ENCODE data around the gene ELF4. TPM values are rescaled to one million over a fixed set of nuclear protein-coding genes. Genes with fewer than 3 reads are reported as not detected.

ELF4 gene
- total and polyA plus RNA-seq, 2 of the 13 experiments (the other 11 are each of a cell fraction or from before 2014, with no cell fraction given), result 1.3 to 2.6 TPM

- Histone ChIP-seq H3K9ac (ENCODE audit: insufficient read depth, low read depth, low read length) (no peak overlapping the region), H2AFZ (ENCODE audit: low read length) (no peak overlapping the region), H3K4me2 (ENCODE audit: low read depth, low read length) (no peak overlapping the region), H3K4me1 (ENCODE audit: insufficient read depth, low read length) (peaks cover 54% of the 10 kb centered on the region), H4K20me1 (ENCODE audit: insufficient read depth, low read length) (no peaks in the 10 kb centered on the region), H3K36me3 (replicated peaks in 1 of 2; ENCODE audit: control insufficient read depth in 1 of 2, insufficient read depth in 2 of 2, low read length in 2 of 2) (no peaks in the 10 kb centered on the region), H3K9me3 (ENCODE audit: low read length) (no peaks in the 10 kb centered on the region), H3K79me2 (ENCODE audit: insufficient read depth, low read length) (no peaks in the 10 kb centered on the region), H3K27me3 (ENCODE audit: control insufficient read depth in 1 of 2, insufficient read depth in 2 of 2, low read length in 2 of 2) (no peaks in the 10 kb centered on the region), H3K4me3 (replicated peaks in 1 of 3; ENCODE audit: insufficient read depth in 1 of 3, low read depth in 2 of 3, low read length in 3 of 3) (no peak overlapping the region), H3K27ac (ENCODE audit: extremely low read length, insufficient read depth, low read length) (no peak overlapping the region)
- ATAC-seq (no peak), FAIRE-seq (no peak), DNase-seq (ENCODE audit: low spot score) (no peak)
- TF ChIP-seq HNF4G (IDR thresholded peaks at IDR 0.05; ENCODE audit: borderline replicate concordance, low read depth, low read length) (no peak), HNF4G (CRISPR knock-in tag; IDR thresholded peaks at IDR 0.05; ENCODE audit: borderline replicate concordance, low read depth) (no peak)
- 0% methylated on average over 1 of the region's 6 CpGs for WGBS (ENCODE audit: low lambda C conversion rate)
- intact Hi-C loops (cut with micrococcal nuclease; ENCODE audit: unreplicated experiment), result no loop called here
- in situ Hi-C loops (cut with HindIII; ENCODE audit: extremely low pct_ligation_motif_present, low pct_unique_long_range_greater_than_20kb), result no loop called here
- ChIA-PET CTCF (ENCODE audit: low intra/inter-chr PET ratio, low total read pairs) (no interaction called here), POLR2A (no interaction called here)
- BruUV-seq (replicated peaks), result no TSS peak
Observed at GRCh38 chrX:130095249-130096030, 14.9 kb downstream of the ELF4 start.

- CTCF ChIA-PET (ENCODE audit: low intra/inter-chr PET ratio, low total read pairs), result no interaction called here
Observed at GRCh38 chrX:130094696-130095095, 15.6 kb downstream of the ELF4 start.

More at GRCh38 chrX:130094696-130095095, 15.6 kb downstream of the ELF4 start:
- POLR2A ChIA-PET, result no interaction called here
- in situ Hi-C loops (cut with HindIII; ENCODE audit: extremely low pct_ligation_motif_present, low pct_unique_long_range_greater_than_20kb) (no loop called here), intact Hi-C loops (cut with micrococcal nuclease; ENCODE audit: unreplicated experiment) (no loop called here)
- ATAC-seq, result no peak
- no peaks in the 10 kb centered on the region for H3K9me3 ChIP-seq (ENCODE audit: low read length)
- TF ChIP-seq MIER2 (CRISPR knock-in tag; IDR thresholded peaks at IDR 0.05) (no peak), CCDC6 (CRISPR knock-in tag; IDR thresholded peaks at IDR 0.05) (no peak), ZNF563 (CRISPR knock-in tag; IDR thresholded peaks at IDR 0.05) (no peak), MAFK (conservative IDR thresholded peaks at IDR 0.05 in 1 of 2, IDR thresholded peaks at IDR 0.05 in 1 of 2; ENCODE audit: low read length in 2 of 2) (no peak), HNRNPUL1 (IDR thresholded peaks at IDR 0.05; ENCODE audit: low read depth, low read length) (no peak), RARA (CRISPR knock-in tag; IDR thresholded peaks at IDR 0.05) (no peak), NFYB (CRISPR knock-in tag; IDR thresholded peaks at IDR 0.05) (no peak), ZNF138 (CRISPR knock-in tag; IDR thresholded peaks at IDR 0.05; ENCODE audit: low read depth) (no peak), MED13 (CRISPR knock-in tag; IDR thresholded peaks at IDR 0.05) (no peak), FOXJ3 (CRISPR knock-in tag; IDR thresholded peaks at IDR 0.05; ENCODE audit: borderline replicate concordance) (no peak)
- TF ChIP-seq, protein P1, sequence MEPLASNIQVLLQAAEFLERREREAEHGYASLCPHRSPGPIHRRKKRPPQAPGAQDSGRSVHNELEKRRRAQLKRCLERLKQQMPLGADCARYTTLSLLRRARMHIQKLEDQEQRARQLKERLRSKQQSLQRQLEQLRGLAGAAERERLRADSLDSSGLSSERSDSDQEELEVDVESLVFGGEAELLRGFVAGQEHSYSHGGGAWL (CRISPR knock-in tag; IDR thresholded peaks at IDR 0.05), result no peak
- TF ChIP-seq, protein P2, sequence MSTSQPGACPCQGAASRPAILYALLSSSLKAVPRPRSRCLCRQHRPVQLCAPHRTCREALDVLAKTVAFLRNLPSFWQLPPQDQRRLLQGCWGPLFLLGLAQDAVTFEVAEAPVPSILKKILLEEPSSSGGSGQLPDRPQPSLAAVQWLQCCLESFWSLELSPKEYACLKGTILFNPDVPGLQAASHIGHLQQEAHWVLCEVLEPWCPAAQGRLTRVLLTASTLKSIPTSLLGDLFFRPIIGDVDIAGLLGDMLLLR (CRISPR knock-in tag; IDR thresholded peaks at IDR 0.05), result no peak
- no TSS peak for BruUV-seq (replicated peaks)
- H3K4me1 ChIP-seq (ENCODE audit: insufficient read depth, low read length), result peaks cover 54% of the 10 kb centered on the region
- no peaks in the 10 kb centered on the region for H3K36me3 ChIP-seq (replicated peaks in 1 of 2; ENCODE audit: control insufficient read depth in 1 of 2, insufficient read depth in 2 of 2, low read length in 2 of 2)
- FAIRE-seq, result no peak
- WGBS (ENCODE audit: low lambda C conversion rate), result 92% methylated on average over 2 of the region's 8 CpGs
- H3K4me2 ChIP-seq (ENCODE audit: low read depth, low read length), result no peak overlapping the region
- H3K9ac ChIP-seq (ENCODE audit: insufficient read depth, low read depth, low read length), result no peak overlapping the region
- H4K20me1 ChIP-seq (ENCODE audit: insufficient read depth, low read length), result no peaks in the 10 kb centered on the region
- no peak for DNase-seq (ENCODE audit: low spot score)
- H3K79me2 ChIP-seq (ENCODE audit: insufficient read depth, low read length), result no peaks in the 10 kb centered on the region
- no peak overlapping the region for H2AFZ ChIP-seq (ENCODE audit: low read length)
- no peak overlapping the region for H3K4me3 ChIP-seq (replicated peaks in 1 of 3; ENCODE audit: insufficient read depth in 1 of 3, low read depth in 2 of 3, low read length in 3 of 3)
- H3K27me3 ChIP-seq (ENCODE audit: control insufficient read depth in 1 of 2, insufficient read depth in 2 of 2, low read length in 2 of 2), result no peaks in the 10 kb centered on the region
- no peak overlapping the region for H3K27ac ChIP-seq (ENCODE audit: extremely low read length, insufficient read depth, low read length)

All from HepG2 (cell line).